H1 (cell line): ENCODE data around the gene BBLN. TPM values are rescaled to one million over a fixed set of nuclear protein-coding genes. Genes with fewer than 3 reads are reported as not detected.
A peak's percentile ranks its signal among the peaks of the same experiment; 100 is the strongest.

Experiments
- ASH2L ChIP-seq: fragments of 200-600, 300-600 bp; sonication (generic); IDR thresholded peaks from one replicate; pipeline ENCODE4 v1.7.1; 2017; ENCODE audit warnings: low read length
- CEBPB ChIP-seq: IDR thresholded peaks from 2 replicates; pipeline ENCODE4 v1.6.1; 2012; ENCODE audit warnings: low read depth, low read length
- CHD2 ChIP-seq: IDR thresholded peaks from 2 replicates; pipeline ENCODE4 v1.6.1; 2012; ENCODE audit warnings: low read length, improper control_type of control experiment
- CTBP2 ChIP-seq: IDR thresholded peaks from 2 replicates; pipeline ENCODE4 v1.7.0; 2011; ENCODE audit warnings: borderline replicate concordance, mild to moderate bottlenecking, moderate library complexity, mixed read lengths, low read length; ENCODE audit not compliant: insufficient read depth, insufficient read length
- CTCF ChIP-seq, 3 experiments: IDR thresholded peaks; 1 replicate in 2 of 3; 2 replicates in 1 of 3; pipeline versions ENCODE4 v1.5.1 to v1.6.1; 2011; ENCODE audit warnings: low read length in 3 of 3, mild to moderate bottlenecking in 3 of 3, inconsistent platforms in 2 of 3, low read depth in 1 of 3, moderate library complexity in 1 of 3; ENCODE audit not compliant: insufficient read depth in 1 of 3; ENCODE audit errors: control extremely low read depth in 1 of 3
- EGR1 ChIP-seq: IDR thresholded peaks from 2 replicates; pipeline ENCODE4 v1.6.1; 2011; ENCODE audit warnings: low read depth, low read length, borderline replicate concordance
- EP300 ChIP-seq, 2 experiments: IDR thresholded peaks; 1 replicate in 1 of 2; 2 replicates in 1 of 2; pipeline ENCODE4 v1.6.1; 2011 to 2012; ENCODE audit warnings: low read depth in 2 of 2, low read length in 2 of 2, mild to moderate bottlenecking in 2 of 2, borderline replicate concordance in 1 of 2, inconsistent platforms in 1 of 2, moderate library complexity in 1 of 2
- EZH2 ChIP-seq: fragments of 200-600 bp; sonication (generic); IDR thresholded peaks from 2 replicates; pipeline ENCODE4 v1.7.1; 2012; ENCODE audit warnings: low read depth, mild to moderate bottlenecking, moderate library complexity, low read length, inconsistent platforms; ENCODE audit not compliant: severe bottlenecking
- FOSL1 ChIP-seq: IDR thresholded peaks from 2 replicates; pipeline ENCODE4 v1.6.1; 2011; ENCODE audit warnings: mild to moderate bottlenecking, low read depth, low read length, moderate library complexity; ENCODE audit not compliant: insufficient read depth
- GTF2F1 ChIP-seq: IDR thresholded peaks from 2 replicates; pipeline ENCODE4 v1.6.1; 2012; ENCODE audit warnings: low read depth, low read length, improper control_type of control experiment, borderline replicate concordance
- HDAC6 ChIP-seq: IDR thresholded peaks from one replicate; pipeline ENCODE4 v1.7.1; 2012; ENCODE audit warnings: low read depth, mild to moderate bottlenecking, inconsistent platforms, low read length, moderate library complexity
- KDM5A ChIP-seq: fragments of 200-600 bp; IDR thresholded peaks from 2 replicates; pipeline ENCODE4 v1.7.1; 2012; ENCODE audit warnings: mild to moderate bottlenecking, low read length, inconsistent platforms, mixed read lengths
- MAFK ChIP-seq: IDR thresholded peaks from 2 replicates; pipeline ENCODE4 v1.6.1; 2012; ENCODE audit warnings: low read depth, mild to moderate bottlenecking, improper control_type of control experiment, low read length
- POLR2A ChIP-seq, 2 experiments: IDR thresholded peaks; 1 replicate in 1 of 2; 2 replicates in 1 of 2; pipeline ENCODE4 v1.6.1; 2011; ENCODE audit warnings: low read depth in 2 of 2, low read length in 2 of 2, mild to moderate bottlenecking in 2 of 2; ENCODE audit errors: control extremely low read depth in 1 of 2
- RAD21 ChIP-seq, 2 experiments: IDR thresholded peaks in 1 of 2; conservative IDR thresholded peaks in 1 of 2; 2 replicates each; pipeline ENCODE4 v1.6.1; 2011; ENCODE audit warnings: low read depth in 2 of 2, low read length in 2 of 2, improper control_type of control experiment in 1 of 2, inconsistent platforms in 1 of 2, mild to moderate bottlenecking in 1 of 2, moderate library complexity in 1 of 2
- SAP30 ChIP-seq: fragments of 300-600 bp; sonication (generic); IDR thresholded peaks from 2 replicates; pipeline ENCODE4 v1.7.1; 2012; ENCODE audit warnings: low read length, moderate library complexity, mild to moderate bottlenecking, inconsistent platforms; ENCODE audit not compliant: insufficient read depth, insufficient replicate concordance
- SIRT6 ChIP-seq: IDR thresholded peaks from one replicate; pipeline ENCODE4 v1.7.1; 2012; ENCODE audit warnings: low read length, inconsistent platforms
- SP1 ChIP-seq: IDR thresholded peaks from 2 replicates; pipeline ENCODE4 v1.6.1; 2011; ENCODE audit warnings: low read depth, low read length
- SP2 ChIP-seq: IDR thresholded peaks from 2 replicates; pipeline ENCODE4 v1.6.1; 2012; ENCODE audit warnings: mild to moderate bottlenecking, low read length, inconsistent platforms
- SP4 ChIP-seq: IDR thresholded peaks from 2 replicates; pipeline ENCODE4 v1.6.1; 2012; ENCODE audit warnings: low read length, inconsistent platforms
- SRF ChIP-seq: IDR thresholded peaks from 2 replicates; pipeline ENCODE4 v1.6.1; 2011; ENCODE audit warnings: mild to moderate bottlenecking, low read depth, low read length, moderate library complexity
- TEAD4 ChIP-seq: IDR thresholded peaks from 2 replicates; pipeline ENCODE4 v1.6.1; 2012; ENCODE audit warnings: low read depth, low read length, inconsistent platforms, mixed read lengths
- polyA plus RNA-seq, 7 experiments: library from polyadenylated mRNA; depleted of rRNA in 3 of 7; stranded (reverse) in 5 of 7; unstranded in 2 of 7; fragments of >200 nt in 5 of 7; fragments of 200-250 nt in 2 of 7; gene quantifications; 1 replicate in 5 of 7; 2 replicates in 1 of 7; 4 replicates in 1 of 7; pipeline versions ENCODE4 v1.2.1 to v1.2.3, GENCODE V29; 2011 to 2013; ENCODE audit warnings: missing spikeins in 2 of 7, mixed read lengths in 2 of 7
- total RNA-seq: library from RNA; stranded (reverse); fragmentation: NEBNext Ultra II Directional; extraction: Animal tissue kit (Norgen Biotek cat#: 25700); gene quantifications from 2 replicates; pipeline ENCODE4 v1.2.1, GENCODE V29; 2021

BBLN gene
- total and polyA plus RNA-seq, 2 of the 8 experiments (the other 6 are each of a cell fraction or from before 2014, with no cell fraction given) = 63.1 to 164 TPM

GRCh38 chr9:128203024-128203706 lies 43.1 kb downstream of the BBLN start, which contains the start of gene DNM1 (continued):
- TF ChIP-seq CTCF (IDR thresholded peaks at IDR 0.05; ENCODE audit: control extremely low read depth in 1 of 3, insufficient read depth in 1 of 3, low read depth in 1 of 3, low read length in 3 of 3) = peak; percentile 82 to 89 (median 89)
- no peak for TF ChIP-seq GTF2F1
- no peak for TF ChIP-seq KDM5A
- TF ChIP-seq SP1 = no peak
- no peak for TF ChIP-seq SAP30
- TF ChIP-seq SIRT6 = no peak
- TF ChIP-seq TEAD4 = no peak
- TF ChIP-seq POLR2A (IDR thresholded peaks at IDR 0.05; ENCODE audit: control extremely low read depth in 1 of 2, low read depth in 2 of 2, low read length in 2 of 2) = peak in 1 of 2 experiments; percentile 61; a peak in 2 of 3 replicates
- no peak for TF ChIP-seq EZH2
- no peak for TF ChIP-seq SRF
- TF ChIP-seq EGR1 = no peak; the same call in 1 of the 2 replicates
- TF ChIP-seq FOSL1 = 0 out of 2 replicates have a peak, but pooled peaks have one; percentile 26
- peak in 1 of 2 experiments; percentile 28; a peak in 1 of 4 replicates for TF ChIP-seq RAD21 (IDR thresholded peaks at IDR 0.05 in 1 of 2, conservative IDR thresholded peaks at IDR 0.05 in 1 of 2; ENCODE audit: low read depth in 2 of 2, low read length in 2 of 2)
- TF ChIP-seq CEBPB = no peak
- no peak for TF ChIP-seq MAFK
- no peak for TF ChIP-seq SP4
- TF ChIP-seq CHD2 = no peak
- no peak for TF ChIP-seq HDAC6
- no peak for TF ChIP-seq ASH2L
- no peak for TF ChIP-seq SP2
- no peak for TF ChIP-seq CTBP2
- TF ChIP-seq EP300 (IDR thresholded peaks at IDR 0.05; ENCODE audit: borderline replicate concordance in 1 of 2, low read depth in 2 of 2, low read length in 2 of 2) = no peak
